Measurements from ENCODE around the gene FOXC1.

FOXC1 gene

DNA sequence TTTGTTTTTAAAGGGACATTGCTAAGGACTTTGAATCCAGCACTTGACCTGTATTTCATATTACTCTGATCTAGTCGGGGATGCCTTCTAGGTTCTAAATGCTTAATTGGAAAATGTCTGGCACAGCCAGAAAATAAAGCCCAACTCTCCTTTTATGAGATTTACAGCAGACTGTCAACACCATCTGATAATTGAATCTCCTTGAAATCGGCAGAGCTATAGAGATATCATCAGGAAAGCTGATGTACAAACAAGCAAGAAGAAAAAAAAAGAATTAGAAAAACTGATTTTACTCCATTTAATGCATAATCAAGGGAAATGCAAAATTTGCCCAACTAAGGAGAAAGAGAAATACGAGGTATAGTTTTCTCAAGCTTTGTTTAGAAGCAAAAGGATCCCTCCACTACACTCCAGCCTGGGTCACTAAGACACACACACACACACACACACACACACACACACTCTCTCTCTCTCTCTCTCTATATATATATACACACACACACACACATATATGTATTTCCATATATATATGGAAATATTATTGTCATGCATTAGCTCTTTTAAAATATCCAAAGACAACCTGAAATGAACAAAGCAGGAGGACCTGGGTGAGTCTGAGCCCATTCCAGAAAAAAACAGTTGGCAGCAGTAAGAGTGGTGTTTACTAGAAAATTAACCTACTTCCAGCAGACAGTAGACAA is 9.5 kb upstream of the FOXC1 start:
- no peak for DNase-seq (ENCODE audit: low read depth)

DNA sequence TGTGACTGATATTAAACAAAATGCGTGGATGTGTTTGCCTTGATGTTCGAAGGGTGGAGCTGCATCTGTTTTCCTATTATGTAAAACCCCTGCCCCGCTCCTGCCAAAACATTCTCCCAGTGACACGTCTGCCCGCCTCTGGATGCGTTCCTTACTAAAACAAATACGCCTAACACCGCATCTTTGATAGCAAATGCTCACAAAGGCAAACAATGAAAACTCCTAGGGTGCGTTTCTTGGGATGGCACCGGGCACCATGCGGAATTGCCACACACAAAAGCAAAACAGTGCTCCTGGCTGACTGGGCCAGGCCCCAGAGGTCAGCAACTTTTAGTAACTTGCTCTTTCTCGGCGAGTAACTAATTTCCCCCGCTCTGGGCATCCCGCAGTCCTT is 9.0 kb upstream of the FOXC1 start:
- DNase-seq (ENCODE audit: low read depth), result no peak

DNA sequence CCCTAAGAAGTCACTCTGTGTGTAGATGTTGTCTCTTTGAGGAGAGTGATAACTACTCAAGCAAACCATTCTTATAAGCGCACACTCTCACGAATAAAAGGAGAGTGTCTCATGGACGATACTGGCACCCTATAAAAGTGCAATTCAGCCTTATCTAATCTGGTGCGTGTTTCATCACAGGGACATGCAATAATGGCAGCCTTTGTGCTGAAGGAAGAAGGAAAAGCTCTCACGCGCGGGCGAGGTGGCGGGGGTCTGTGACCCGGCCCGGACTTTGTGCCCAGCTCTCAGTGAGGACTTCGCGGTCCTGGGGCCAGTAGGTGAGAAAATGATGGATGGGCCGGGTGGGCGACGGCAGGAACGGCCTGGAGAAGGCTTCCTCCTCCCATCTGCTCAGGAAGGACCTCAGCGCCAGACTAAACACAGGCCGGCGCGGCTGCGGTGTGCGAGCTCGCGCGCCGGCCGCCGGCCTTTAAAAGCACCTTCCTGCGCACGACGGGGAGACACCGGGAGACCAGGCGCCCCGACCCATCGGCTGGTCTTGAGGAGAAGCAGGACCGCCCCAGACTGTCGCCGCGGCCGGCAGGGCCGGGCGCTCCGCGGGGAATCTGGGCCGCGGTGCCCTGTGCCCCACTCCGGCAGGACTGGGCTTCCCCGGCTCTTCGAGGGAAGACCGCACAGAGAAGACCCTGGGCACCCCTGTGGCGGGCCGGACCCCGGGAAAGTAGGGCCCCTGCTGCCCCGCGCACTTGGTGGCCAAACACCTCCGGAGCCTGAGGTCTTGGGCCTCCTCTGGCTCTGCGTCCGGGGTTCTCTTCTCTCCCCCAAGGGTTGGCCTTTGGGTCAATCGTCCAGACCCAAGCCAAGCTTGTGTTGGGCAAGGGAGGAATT is 8.3 kb upstream of the FOXC1 start:
- DNase-seq (ENCODE audit: low read depth), result no peak

DNA sequence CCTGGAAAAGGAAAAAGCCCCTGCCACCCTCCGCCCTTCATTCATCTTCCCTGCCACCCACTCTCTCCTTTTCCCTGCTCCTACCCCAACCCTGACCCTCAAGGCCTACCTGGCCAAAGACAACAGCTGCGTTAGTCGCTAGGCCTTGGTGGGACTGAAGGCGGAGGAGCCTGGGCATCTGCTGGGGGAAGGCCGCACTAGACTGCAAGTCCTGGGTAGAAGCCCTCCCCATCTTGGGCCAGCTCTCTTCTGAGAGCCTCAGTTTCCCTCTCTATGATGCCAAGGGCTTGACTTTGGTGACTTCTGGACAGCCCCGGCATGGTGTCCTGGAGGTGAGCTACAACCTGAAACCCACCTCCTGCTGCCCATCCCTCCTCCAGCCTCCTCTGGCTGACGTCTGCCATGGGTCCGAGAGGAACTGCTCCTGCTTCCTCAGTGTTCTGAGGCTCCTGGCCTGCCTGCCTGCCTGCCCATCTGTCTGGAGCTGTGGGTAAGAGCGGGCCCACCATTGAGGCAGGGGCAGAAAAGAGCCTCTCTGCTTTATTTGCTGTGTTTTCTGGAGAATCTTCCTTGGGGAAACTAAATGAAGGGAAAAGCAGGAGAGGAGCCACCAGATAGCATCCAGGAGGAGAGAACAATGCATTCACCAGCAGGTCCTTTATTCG is 7.5 kb upstream of the FOXC1 start:
- no peak for DNase-seq (ENCODE audit: low read depth)

DNA sequence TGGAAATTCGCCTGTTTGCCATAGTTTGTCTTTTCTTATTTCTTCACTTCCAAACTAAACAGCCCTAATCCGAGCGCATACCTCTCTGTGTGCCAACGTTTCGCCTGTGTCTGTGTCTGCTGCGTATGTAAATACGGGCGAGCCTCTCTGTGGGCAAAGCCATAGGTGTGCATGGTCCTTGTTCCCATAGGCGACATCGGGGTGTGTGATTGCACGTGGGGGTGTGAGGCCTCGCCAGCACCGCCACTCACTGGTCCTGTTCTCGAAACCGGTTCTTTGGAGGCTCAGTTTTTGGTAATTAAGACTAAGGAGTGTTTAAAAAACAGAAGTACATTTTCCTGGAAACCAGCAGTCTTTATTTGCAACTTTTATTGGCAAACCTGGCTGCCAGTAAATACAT is 6.0 kb upstream of the FOXC1 start:
- DNase-seq (ENCODE audit: low read depth), result no peak

DNA sequence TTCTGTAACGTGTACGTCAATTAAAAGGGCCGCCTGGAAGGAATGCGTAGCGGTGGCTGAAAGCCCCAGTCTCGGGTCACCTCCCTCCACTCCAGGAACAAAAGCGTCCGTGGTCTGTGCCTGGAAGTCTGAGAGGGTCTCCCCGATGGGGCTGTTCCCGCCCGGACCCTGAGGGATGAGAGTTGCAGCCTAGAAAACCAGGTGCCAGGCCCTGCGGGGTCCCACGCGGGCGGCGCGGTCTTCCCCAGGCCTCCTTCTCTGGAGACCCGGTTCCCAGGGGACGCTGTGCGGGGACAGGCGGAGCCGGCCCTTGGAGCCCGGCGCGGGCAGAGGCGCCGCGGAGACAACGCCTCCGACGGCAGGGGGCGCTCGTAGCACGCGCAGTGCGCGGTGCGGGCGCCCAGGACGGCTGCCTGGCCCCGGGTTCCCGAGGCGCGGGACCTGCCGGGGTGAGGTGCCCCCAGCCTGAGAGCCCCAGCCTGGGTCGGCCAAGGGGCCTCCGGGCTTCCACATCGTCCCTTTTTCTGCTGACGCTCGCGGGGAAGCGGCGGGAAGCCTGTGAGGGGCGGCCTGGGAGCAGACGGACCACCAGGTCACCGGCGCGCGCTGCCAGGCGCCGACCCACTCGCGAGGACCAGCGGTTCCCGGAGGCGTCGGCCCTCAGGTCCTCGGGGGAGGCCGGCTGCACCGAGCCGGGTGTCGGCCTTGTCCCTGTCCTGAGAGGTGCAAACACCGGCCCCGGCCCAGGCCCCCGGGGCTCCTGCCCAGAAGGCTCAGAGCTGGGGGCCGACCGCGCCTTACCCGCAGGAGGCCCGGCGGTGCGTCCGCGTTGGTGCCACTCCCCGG is 5.3 kb upstream of the FOXC1 start:
- no peak for DNase-seq (ENCODE audit: low read depth)

DNA sequence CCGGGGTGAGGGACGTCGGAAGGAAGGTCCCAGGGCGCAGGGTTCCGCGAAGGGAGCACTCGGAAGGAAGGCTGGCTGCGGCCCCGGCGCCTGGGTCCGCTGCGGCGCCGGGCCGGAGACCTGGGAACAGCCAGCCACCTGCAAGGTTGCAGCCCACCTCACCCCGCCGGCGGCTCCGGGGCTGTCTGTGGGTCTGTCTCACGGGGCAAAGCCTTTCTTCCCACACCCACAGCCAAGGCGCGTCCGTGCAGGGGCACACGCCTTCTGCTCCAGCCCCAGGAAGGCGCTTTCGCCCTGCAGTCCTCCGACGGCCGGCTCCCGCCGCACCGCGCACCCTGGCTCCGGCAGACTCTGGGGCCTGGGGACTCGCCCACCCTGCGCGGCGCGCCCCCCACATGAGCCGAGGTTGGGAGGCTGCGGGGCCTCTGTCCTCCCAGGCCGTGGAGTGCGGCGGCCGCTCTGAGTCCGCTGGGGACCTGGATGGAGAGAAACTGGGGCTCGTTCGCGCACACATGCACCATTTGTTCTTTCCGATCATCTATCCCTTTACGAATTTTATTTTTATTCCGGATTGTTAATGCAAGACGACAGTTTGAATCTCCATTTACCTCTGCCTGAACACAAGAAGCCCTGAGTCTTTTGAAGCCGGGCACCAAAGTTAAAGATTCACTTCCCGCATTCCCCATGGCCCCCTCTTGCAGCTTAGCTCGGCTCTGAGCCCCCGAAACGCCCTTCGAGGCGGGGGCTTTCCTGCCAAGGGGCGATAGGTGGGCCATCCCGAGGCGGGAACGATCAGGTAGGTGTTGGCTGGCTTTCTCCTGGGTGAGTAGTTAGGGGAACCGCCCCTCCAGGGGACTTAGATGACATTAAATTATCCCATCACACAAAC is 4.5 kb upstream of the FOXC1 start:
- DNase-seq (ENCODE audit: low read depth), result no peak

DNA sequence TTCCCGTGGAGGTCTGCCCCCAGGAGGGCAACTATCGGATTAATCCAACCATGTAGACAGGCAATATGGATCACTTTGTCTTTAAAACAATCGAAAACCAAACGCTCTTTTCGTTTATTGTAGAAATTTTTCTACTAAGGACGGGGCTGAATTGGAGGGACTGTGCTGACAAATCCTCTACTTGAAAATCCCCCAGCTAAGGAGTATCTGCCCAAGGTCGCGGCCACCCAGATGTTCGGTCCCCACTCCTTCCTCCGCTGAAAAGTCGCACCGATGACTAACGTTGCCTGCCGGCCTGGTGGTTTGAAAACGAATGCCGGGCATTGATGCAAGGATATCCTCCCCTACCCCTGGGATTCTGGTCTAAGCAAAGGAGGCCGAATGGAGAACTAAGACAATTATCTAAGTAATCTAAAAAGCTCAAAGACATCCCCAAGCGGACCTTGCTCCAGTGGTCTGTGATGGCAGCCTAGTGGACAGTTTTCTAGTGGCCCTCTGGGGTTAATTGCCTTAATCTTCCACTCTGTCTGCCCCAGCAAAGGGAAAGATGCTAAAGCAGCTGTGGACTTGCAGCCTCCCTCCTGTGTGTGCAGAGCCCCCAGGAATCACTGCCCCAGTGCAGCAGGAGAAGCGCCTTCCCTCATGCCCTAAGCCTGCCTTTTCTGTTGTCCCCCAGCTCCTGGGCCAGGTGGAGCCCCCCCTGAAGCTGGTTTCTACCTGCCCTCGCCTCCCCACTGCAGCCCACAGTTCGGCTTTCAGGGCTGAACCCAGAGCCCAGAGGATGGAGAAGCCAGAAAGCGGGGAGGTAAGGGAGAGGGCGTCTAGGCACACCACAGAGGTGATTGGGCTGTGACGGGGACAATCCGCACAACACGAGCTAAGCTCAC is 3.6 kb upstream of the FOXC1 start:
- no peak for DNase-seq (ENCODE audit: low read depth)

DNA sequence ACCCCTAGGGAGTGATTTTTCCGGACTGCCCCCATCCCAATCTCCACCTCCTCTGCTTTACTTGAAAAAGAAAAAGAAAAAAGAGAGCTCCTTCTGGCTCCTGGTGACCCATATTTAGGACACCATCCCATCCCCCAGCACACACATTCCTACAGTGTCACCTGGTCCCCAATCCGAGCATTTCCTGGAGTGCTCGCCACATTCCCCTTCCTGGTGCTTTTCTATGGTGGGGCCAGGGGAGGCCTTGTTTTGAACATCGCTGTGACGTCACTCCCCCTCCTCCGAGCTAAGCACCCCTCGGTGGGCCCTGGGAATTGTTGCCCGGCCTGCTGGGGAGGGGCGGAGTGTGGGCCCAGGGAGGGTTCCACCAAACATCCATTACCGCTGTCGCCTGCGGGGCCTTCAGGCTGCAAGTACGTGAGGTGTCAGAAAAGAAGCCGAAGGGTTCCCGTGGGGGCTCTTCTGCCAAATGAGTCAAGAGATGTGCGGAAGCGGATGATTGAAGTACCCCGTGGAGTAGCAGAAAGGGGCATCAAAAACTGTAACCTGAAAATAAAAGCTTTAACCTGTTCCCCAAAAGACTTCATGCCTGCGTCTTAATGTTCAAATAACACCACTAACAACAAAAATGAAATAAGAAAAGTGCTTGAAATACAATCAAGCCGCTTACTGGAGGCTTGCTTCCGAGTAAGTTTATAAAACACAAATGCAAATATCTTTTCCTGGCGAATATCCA is 2.8 kb upstream of the FOXC1 start:
- DNase-seq (ENCODE audit: low read depth), result no peak

DNA sequence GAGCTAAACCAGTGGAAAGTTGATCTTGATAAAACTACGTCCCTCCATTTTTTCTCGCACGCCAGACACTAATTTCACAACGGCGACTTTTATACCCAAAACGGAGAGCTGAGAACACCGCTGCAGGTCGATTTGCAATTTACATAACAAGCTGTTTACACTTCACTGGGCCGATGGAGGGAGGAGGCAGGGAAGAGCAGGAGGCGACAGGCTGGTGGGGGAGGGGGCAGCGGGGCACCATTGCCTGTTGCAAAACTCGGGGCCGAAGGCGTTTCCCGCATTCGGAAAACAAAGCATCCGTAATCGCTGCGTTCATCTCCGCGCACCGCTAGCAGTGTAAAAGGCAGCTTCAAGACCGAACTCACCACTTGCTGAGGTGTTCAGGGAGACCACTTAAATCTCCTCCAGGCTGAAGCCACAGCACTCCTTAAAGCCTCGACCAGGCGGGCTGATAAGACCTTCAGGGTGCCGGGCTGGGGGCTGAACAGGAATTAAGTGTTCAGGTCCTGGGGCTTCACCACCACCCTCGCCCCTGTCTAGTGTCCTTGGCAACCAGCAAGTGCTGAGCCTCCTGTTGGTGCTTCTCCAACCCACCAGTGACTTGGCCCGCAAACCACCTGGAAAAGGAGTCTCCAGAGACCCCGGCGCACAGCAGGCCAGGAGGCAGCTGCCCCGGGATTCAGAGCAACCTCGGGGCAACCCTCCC is 2.0 kb upstream of the FOXC1 start:
- DNase-seq (ENCODE audit: low read depth), result no peak

DNA sequence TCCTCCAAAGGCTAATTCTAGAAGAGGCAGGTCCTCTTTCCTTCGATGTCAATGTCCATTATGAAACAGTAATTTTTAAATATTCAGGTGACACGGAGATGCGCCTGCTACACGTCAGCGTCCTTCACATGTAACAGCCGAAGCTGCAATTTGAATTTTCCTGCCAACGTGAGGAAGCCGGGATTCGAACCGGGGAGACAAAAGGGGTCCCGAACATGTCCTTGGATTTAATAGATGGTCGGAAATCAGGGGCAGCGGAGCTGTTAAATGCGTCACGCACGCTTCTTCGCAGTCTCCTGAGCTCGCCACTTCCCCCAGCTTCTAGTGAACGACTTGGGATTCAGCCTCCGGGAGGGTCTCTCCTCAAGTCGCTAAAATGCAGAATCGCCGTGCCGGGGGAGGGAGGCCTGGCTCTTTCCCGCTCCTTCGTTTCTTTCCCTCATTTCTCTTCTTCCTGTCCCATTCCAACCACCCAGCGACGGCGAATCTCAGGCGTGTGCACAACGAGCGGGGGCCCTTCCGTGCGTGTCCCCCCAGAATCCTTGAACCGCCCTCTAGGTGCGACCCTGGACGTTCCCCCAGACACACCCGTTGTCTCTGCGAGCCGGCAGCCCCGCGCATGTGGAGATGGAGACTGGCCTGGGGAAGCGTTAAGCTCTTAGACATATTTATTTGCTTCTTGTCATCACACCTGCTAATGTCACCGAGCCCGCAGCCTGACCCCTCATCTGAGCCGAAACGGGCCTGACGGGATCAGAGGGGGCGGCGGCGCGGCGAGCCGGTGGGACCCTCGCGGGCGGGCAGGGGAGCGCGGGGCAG is 1.3 kb upstream of the FOXC1 start:
- DNase-seq (ENCODE audit: low read depth), result no peak

DNA sequence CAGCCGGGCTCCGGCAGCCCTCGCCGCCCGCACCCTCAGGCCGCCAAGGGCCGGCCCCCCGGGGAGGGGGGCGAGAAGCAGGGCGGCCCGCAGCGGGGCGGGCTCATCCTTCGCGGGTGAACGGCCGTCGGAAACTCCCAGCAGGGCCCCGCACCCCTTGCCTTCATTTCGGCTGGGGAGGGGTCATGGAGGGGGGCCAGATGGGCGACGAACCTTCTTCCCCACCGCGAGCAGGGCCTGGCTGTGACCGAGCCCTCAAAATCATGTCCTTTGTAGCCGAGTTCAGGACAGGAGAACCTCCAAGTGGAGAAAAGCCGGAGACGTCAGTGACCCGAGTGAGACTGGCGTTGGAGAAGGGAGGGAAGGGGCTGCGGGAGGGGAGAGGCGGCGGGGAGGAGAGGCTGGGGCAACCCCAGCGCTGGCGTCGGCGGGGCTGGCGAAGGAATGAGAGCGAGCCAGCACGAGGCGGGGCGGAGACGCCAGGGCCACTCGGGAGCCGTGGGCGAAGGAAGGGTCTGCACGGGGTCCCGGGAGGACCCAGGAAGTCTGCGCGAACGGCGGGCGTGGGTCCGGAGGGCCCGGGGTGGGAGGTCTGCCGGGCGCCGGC is 571 bp upstream of the FOXC1 start:
- DNase-seq (ENCODE audit: low read depth), result no peak

DNA sequence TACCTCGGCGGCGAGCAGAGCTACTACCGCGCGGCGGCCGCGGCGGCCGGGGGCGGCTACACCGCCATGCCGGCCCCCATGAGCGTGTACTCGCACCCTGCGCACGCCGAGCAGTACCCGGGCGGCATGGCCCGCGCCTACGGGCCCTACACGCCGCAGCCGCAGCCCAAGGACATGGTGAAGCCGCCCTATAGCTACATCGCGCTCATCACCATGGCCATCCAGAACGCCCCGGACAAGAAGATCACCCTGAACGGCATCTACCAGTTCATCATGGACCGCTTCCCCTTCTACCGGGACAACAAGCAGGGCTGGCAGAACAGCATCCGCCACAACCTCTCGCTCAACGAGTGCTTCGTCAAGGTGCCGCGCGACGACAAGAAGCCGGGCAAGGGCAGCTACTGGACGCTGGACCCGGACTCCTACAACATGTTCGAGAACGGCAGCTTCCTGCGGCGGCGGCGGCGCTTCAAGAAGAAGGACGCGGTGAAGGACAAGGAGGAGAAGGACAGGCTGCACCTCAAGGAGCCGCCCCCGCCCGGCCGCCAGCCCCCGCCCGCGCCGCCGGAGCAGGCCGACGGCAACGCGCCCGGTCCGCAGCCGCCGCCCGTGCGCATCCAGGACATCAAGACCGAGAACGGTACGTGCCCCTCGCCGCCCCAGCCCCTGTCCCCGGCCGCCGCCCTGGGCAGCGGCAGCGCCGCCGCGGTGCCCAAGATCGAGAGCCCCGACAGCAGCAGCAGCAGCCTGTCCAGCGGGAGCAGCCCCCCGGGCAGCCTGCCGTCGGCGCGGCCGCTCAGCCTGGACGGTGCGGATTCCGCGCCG is 994 bp downstream of the FOXC1 start:
- no peak for DNase-seq (ENCODE audit: low read depth)

DNA sequence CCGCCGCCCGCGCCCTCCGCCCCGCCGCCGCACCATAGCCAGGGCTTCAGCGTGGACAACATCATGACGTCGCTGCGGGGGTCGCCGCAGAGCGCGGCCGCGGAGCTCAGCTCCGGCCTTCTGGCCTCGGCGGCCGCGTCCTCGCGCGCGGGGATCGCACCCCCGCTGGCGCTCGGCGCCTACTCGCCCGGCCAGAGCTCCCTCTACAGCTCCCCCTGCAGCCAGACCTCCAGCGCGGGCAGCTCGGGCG is 1.5 kb downstream of the FOXC1 start:
- no peak for DNase-seq (ENCODE audit: low read depth)

DNA sequence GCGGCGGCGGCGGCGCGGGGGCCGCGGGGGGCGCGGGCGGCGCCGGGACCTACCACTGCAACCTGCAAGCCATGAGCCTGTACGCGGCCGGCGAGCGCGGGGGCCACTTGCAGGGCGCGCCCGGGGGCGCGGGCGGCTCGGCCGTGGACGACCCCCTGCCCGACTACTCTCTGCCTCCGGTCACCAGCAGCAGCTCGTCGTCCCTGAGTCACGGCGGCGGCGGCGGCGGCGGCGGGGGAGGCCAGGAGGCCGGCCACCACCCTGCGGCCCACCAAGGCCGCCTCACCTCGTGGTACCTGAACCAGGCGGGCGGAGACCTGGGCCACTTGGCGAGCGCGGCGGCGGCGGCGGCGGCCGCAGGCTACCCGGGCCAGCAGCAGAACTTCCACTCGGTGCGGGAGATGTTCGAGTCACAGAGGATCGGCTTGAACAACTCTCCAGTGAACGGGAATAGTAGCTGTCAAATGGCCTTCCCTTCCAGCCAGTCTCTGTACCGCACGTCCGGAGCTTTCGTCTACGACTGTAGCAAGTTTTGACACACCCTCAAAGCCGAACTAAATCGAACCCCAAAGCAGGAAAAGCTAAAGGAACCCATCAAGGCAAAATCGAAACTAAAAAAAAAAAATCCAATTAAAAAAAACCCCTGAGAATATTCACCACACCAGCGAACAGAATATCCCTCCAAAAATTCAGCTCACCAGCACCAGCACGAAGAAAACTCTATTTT is 2.0 kb downstream of the FOXC1 start:
- DNase-seq (ENCODE audit: low read depth), result no peak
